RKO (cell line): ENCODE data around the gene METRNL.

ENCODE experiments used
- DNase-seq: peaks from one replicate; pipeline ENCODE4 v3.0.0-alpha.2; 2016; ENCODE audit warnings: low spot score

The METRNL gene

DNA sequence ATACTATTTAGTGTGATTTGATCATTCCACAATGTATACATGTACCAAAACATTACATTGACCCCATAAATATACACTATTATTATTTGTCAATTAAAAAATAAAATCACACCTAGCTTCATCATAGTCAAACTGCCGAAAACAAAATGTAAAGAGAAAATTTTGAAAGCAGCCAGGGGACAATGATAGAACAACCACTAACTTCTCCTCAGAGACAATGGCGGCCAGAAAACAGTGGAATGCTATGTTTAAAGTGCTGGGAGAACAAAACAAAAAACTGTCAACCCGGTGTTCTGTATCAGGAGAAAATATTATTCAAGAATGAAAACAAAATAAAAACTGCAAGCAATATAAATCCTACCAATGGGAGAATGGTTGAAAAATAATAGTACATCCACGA is 63.2 kb downstream of the METRNL start:
- DNase-seq: no peak

DNA sequence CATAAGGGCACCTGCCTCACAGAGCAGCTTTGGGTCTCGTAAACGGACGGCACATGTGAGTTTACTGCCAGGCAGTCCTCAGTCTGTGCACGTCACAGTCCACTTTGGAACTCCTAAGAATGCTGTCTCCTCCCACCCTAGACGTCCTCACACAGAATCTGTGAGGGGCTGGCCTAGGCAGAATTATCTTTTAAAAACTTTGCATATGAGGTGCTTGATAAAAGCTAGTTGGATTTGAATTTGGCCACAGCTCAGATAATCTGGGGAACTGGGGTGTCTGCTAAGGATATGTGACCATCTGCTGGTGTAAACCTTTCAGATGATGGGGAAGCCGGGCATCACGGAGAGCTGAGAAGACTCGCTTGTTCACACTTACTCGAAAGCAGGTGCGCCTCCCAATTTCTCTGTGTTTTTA is 64.4 kb downstream of the METRNL start:
- DNase-seq: no peak
